K562 (cell line): ENCODE results near the gene SPRR2E. TPM values are rescaled to one million over a fixed set of nuclear protein-coding genes. Genes with fewer than 3 reads are reported as not detected.

Source experiments
- ARID1B ChIP-seq: fragments of 450-650 bp; IDR thresholded peaks from 2 replicates; pipeline ENCODE4 v1.6.1; 2016; ENCODE audit warnings: antibody characterized with exemption, mild to moderate bottlenecking, inconsistent platforms
- CBFA2T3 ChIP-seq: fragments of 450-650 bp; IDR thresholded peaks from 2 replicates; pipeline ENCODE4 v1.6.1; 2017
- CREB3L1 ChIP-seq: fragments of 450-650 bp; IDR thresholded peaks from 2 replicates; pipeline ENCODE4 v1.6.1; 2014; ENCODE audit warnings: low read depth, mild to moderate bottlenecking, moderate library complexity, borderline replicate concordance
- DPF2 ChIP-seq: fragments of 450-650 bp; IDR thresholded peaks from 2 replicates; pipeline ENCODE4 v1.6.1; 2016
- GATAD2B ChIP-seq: fragments of 450-650 bp; IDR thresholded peaks from 2 replicates; pipeline ENCODE4 v1.6.1; 2017; ENCODE audit warnings: mild to moderate bottlenecking, borderline replicate concordance
- MAFK ChIP-seq: IDR thresholded peaks from 2 replicates; pipeline ENCODE4 v1.6.1; 2011; ENCODE audit warnings: low read length, improper control_type of control experiment
- MCM7 ChIP-seq, 2 experiments: fragments of 450-650 bp; IDR thresholded peaks; 2 replicates each; pipeline ENCODE4 v1.6.1; 2016 to 2018
- MYBL2 ChIP-seq, 2 experiments: fragments of 450-650 bp in 1 of 2; sonication (generic) in 1 of 2; formaldehyde crosslinking in 1 of 2; IDR thresholded peaks; 2 replicates each; pipeline versions ENCODE4 v1.6.1 to v1.8.1; 2017 to 2022; ENCODE audit warnings: borderline replicate concordance in 1 of 2, inconsistent platforms in 1 of 2, low read depth in 1 of 2, mild to moderate bottlenecking in 1 of 2, missing genetic modification reagents in 1 of 2, moderate library complexity in 1 of 2
- NFIC ChIP-seq: fragments of 450-650 bp; IDR thresholded peaks from 2 replicates; pipeline ENCODE4 v1.6.1; 2017; ENCODE audit warnings: mild to moderate bottlenecking, inconsistent platforms
- NFRKB ChIP-seq: fragments of 450-650 bp; IDR thresholded peaks from 2 replicates; pipeline ENCODE4 v1.6.1; 2016; ENCODE audit warnings: low read depth
- NKRF ChIP-seq: fragments of 450-650 bp; IDR thresholded peaks from 2 replicates; pipeline ENCODE4 v1.6.1; 2016; ENCODE audit warnings: borderline replicate concordance
- NR0B1 ChIP-seq: fragments of 450-650 bp; IDR thresholded peaks from one replicate; pipeline ENCODE4 v1.6.1; 2018; ENCODE audit warnings: mild to moderate bottlenecking, moderate library complexity; ENCODE audit not compliant: partially characterized antibody
- PCBP1 ChIP-seq: fragments of 200-400 bp; formaldehyde crosslinking; IDR thresholded peaks from 2 replicates; pipeline ENCODE4 v1.6.1; 2018; ENCODE audit warnings: mild to moderate bottlenecking, low read depth, low read length; ENCODE audit not compliant: poor library complexity, severe bottlenecking
- PHF20 ChIP-seq: fragments of 450-650 bp; IDR thresholded peaks from 2 replicates; pipeline ENCODE4 v1.6.1; 2018; ENCODE audit not compliant: partially characterized antibody
- POLR2AphosphoS5 ChIP-seq: IDR thresholded peaks from 2 replicates; pipeline ENCODE4 v1.6.1; 2011; ENCODE audit warnings: mild to moderate bottlenecking, low read depth, low read length, moderate library complexity; ENCODE audit not compliant: control insufficient read depth, insufficient read depth
- PREB ChIP-seq: sonication (generic); formaldehyde crosslinking; IDR thresholded peaks from 2 replicates; pipeline ENCODE4 v1.8.1; 2023; ENCODE audit warnings: mild to moderate bottlenecking, missing genetic modification reagents
- RCOR1 ChIP-seq, 2 experiments: IDR thresholded peaks; 2 replicates each; pipeline ENCODE4 v1.6.1; 2012; ENCODE audit warnings: low read depth in 2 of 2, low read length in 2 of 2, borderline replicate concordance in 1 of 2, improper control_type of control experiment in 1 of 2
- SIN3B ChIP-seq: fragments of 450-650 bp; IDR thresholded peaks from 2 replicates; pipeline ENCODE4 v1.6.1; 2017; ENCODE audit warnings: low read depth, mild to moderate bottlenecking, moderate library complexity
- ZFPM2 ChIP-seq: fragments of 250-450 bp; sonication (Bioruptor Pico); IDR thresholded peaks from 2 replicates; pipeline ENCODE4 v1.5.1; 2022; ENCODE audit warnings: mild to moderate bottlenecking
- ZNF133 ChIP-seq: fragments of 250-450 bp; sonication (Bioruptor Pico); IDR thresholded peaks from 2 replicates; pipeline ENCODE4 v1.4.0; 2020; ENCODE audit warnings: mild to moderate bottlenecking
- ZNF274 ChIP-seq: IDR thresholded peaks from 2 replicates; pipeline ENCODE4 v1.6.1; 2011; ENCODE audit warnings: low read depth, mild to moderate bottlenecking, low read length, moderate library complexity, borderline replicate concordance
- ZNF41 ChIP-seq: fragments of 250-450 bp; sonication (Bioruptor Pico); conservative IDR thresholded peaks from 2 replicates; pipeline ENCODE4 v1.4.0; 2020; ENCODE audit warnings: mild to moderate bottlenecking
- ZNF77 ChIP-seq: fragments of 250-450 bp; sonication (Bioruptor Pico); IDR thresholded peaks from 2 replicates; pipeline ENCODE4 v1.5.0; 2020
- polyA plus RNA-seq, 8 experiments: library from polyadenylated mRNA; depleted of rRNA in 4 of 8; stranded (reverse) in 5 of 8; unstranded in 3 of 8; fragments of >200 nt; fragmentation: Nextera tagmentation in 2 of 8; fragmentation: Illumina TruSeq in 1 of 8; extraction: Ambion mirVana in 2 of 8; extraction: Trizol in 1 of 8; gene quantifications; 2 replicates each; pipeline versions ENCODE4 v1.2.1 to v1.2.3, GENCODE V29; 2011 to 2014; ENCODE audit warnings: inconsistent platforms in 1 of 8, missing spikeins in 1 of 8
- total RNA-seq, 7 experiments: library from RNA; depleted of rRNA in 6 of 7; stranded (reverse); fragments of >200 nt in 6 of 7; fragmentation: Illumina TruSeq in 2 of 7; extraction: Trizol in 2 of 7; gene quantifications; 2 replicates each; pipeline versions ENCODE4 v1.2.1 to v1.2.3, GENCODE V29; 2011 to 2021; ENCODE audit warnings: low replicate concordance in 1 of 7

The SPRR2E gene
- total and polyA plus RNA-seq, 9 of the 15 experiments (the other 6 are each of a cell fraction or from before 2014, with no cell fraction given): not detected

- TF ChIP-seq PREB (CRISPR knock-in tag) (no peak), ZNF133 (no peak), NFRKB (no peak), PHF20 (no peak), ARID1B (peak; percentile 57), PCBP1 (no peak), NKRF (no peak), NFIC (peak; percentile 89), RCOR1 (IDR thresholded peaks at IDR 0.05; ENCODE audit: borderline replicate concordance in 1 of 2, low read depth in 2 of 2, low read length in 2 of 2) (0 out of 4 replicates have a peak, but pooled peaks of 1 of the 2 experiments have one; percentile 11), ZFPM2 (CRISPR knock-in tag) (no peak), MCM7 (IDR thresholded peaks at IDR 0.05) (no peak), CBFA2T3 (peak; percentile 48), MAFK (no peak), DPF2 (peak; percentile 43; the same call in 1 of the 2 replicates), NR0B1 (no peak), POLR2AphosphoS5 (no peak), MYBL2 (IDR thresholded peaks at IDR 0.05; ENCODE audit: low read depth) (no peak), MYBL2 (CRISPR knock-in tag; IDR thresholded peaks at IDR 0.05; ENCODE audit: borderline replicate concordance) (no peak), ZNF77 (CRISPR knock-in tag) (no peak), GATAD2B (no peak), ZNF41 (CRISPR knock-in tag) (no peak), SIN3B (no peak), ZNF274 (no peak), CREB3L1 (no peak)
Measured at GRCh38 chr1:153087652-153088051, 6.7 kb downstream of the SPRR2E start (continued).
